Trophoblast cell (in vitro differentiated cells and primary cell): Measurements from ENCODE around the gene NDC80. TPM values are rescaled to one million over a fixed set of nuclear protein-coding genes. Genes with fewer than 3 reads are reported as not detected.
"Not testable (repeated sequence)": the region's sequence is repeated elsewhere in the genome, so short reads cannot be mapped to it uniquely, and the experiment has no call there.

Experiments used
- DNase-seq, 2 donors: peaks; one replicate each; pipeline ENCODE4 v3.0.0-alpha.2; 2016
- H2AFZ ChIP-seq: 2 replicates; pipeline ENCODE4 v1.6.1; 2013; ENCODE audit warnings: low read length, moderate library complexity, mild to moderate bottlenecking; ENCODE audit not compliant: insufficient read depth, poor library complexity
- H2AK5ac ChIP-seq: 2 replicates; pipeline ENCODE4 v1.6.1; 2013; ENCODE audit warnings: mild to moderate bottlenecking, low read length
- H2BK120ac ChIP-seq: 2 replicates; pipeline ENCODE4 v1.6.1; 2013; ENCODE audit warnings: low read length, mild to moderate bottlenecking, moderate library complexity; ENCODE audit not compliant: insufficient read depth, poor library complexity
- H2BK12ac ChIP-seq: 2 replicates; pipeline ENCODE4 v1.6.1; 2013; ENCODE audit warnings: mild to moderate bottlenecking, low read length, moderate library complexity
- H2BK5ac ChIP-seq: 2 replicates; pipeline ENCODE4 v1.6.1; 2013; ENCODE audit warnings: low read length, low read depth, moderate library complexity, mild to moderate bottlenecking; ENCODE audit not compliant: poor library complexity
- H3K14ac ChIP-seq: 2 replicates; pipeline ENCODE4 v1.6.1; 2013; ENCODE audit warnings: mild to moderate bottlenecking, low read length
- H3K18ac ChIP-seq: 2 replicates; pipeline ENCODE4 v1.6.1; 2013; ENCODE audit warnings: mild to moderate bottlenecking, low read length
- H3K23ac ChIP-seq: 2 replicates; pipeline ENCODE4 v1.6.1; 2013; ENCODE audit warnings: low read length
- H3K27ac ChIP-seq: 2 replicates; pipeline ENCODE4 v1.5.1; 2013; ENCODE audit warnings: low read depth, mild to moderate bottlenecking, inconsistent platforms, low read length, moderate library complexity
- H3K27me3 ChIP-seq: 2 replicates; pipeline ENCODE4 v1.6.1; 2013; ENCODE audit warnings: inconsistent platforms, mild to moderate bottlenecking, low read length, moderate library complexity; ENCODE audit not compliant: insufficient read depth
- H3K36me3 ChIP-seq, 2 experiments: 1 replicate in 1 of 2; 2 replicates in 1 of 2; pipeline ENCODE4 v1.6.1; 2013; ENCODE audit warnings: low read length in 2 of 2, mild to moderate bottlenecking in 2 of 2, moderate library complexity in 1 of 2; ENCODE audit not compliant: insufficient read depth in 2 of 2, control insufficient read depth in 1 of 2
- H3K4ac ChIP-seq: 2 replicates; pipeline ENCODE4 v1.6.1; 2013; ENCODE audit warnings: low read depth, mild to moderate bottlenecking, low read length, moderate library complexity
- H3K4me1 ChIP-seq, 2 experiments: 1 replicate in 1 of 2; 2 replicates in 1 of 2; pipeline ENCODE4 v1.6.1; 2013; ENCODE audit warnings: low read length in 2 of 2, mild to moderate bottlenecking in 2 of 2, moderate library complexity in 1 of 2; ENCODE audit not compliant: insufficient read depth in 2 of 2, control insufficient read depth in 1 of 2
- H3K4me2 ChIP-seq: 2 replicates; pipeline ENCODE4 v1.6.1; 2013; ENCODE audit warnings: inconsistent platforms, mild to moderate bottlenecking, low read length, moderate library complexity
- H3K4me3 ChIP-seq: 2 replicates; pipeline ENCODE4 v1.5.1; 2013; ENCODE audit warnings: mild to moderate bottlenecking, low read depth, low read length, inconsistent platforms
- H3K79me1 ChIP-seq: one replicate; pipeline ENCODE4 v1.6.1; 2013; ENCODE audit warnings: low read length
- H3K79me2 ChIP-seq: 2 replicates; pipeline ENCODE4 v1.6.1; 2013; ENCODE audit warnings: low read length, mild to moderate bottlenecking; ENCODE audit not compliant: control insufficient read depth, insufficient read depth, poor library complexity
- H3K9ac ChIP-seq: 2 replicates; pipeline ENCODE4 v1.6.1; 2013; ENCODE audit warnings: mild to moderate bottlenecking, low read length
- H3K9me3 ChIP-seq: 2 replicates; pipeline ENCODE4 v1.6.1; 2013; ENCODE audit warnings: low read depth, mild to moderate bottlenecking, control low read depth, inconsistent platforms, low read length; ENCODE audit not compliant: insufficient read depth
- H4K12ac ChIP-seq: 2 replicates; pipeline ENCODE4 v1.6.1; 2013; ENCODE audit warnings: low read depth, mild to moderate bottlenecking, low read length, moderate library complexity
- H4K8ac ChIP-seq: 2 replicates; pipeline ENCODE4 v1.6.1; 2013; ENCODE audit warnings: low read depth, mild to moderate bottlenecking, low read length, moderate library complexity
- H4K91ac ChIP-seq: one replicate; pipeline ENCODE4 v1.6.1; 2013; ENCODE audit warnings: low read depth, mild to moderate bottlenecking, low read length, moderate library complexity
- WGBS: extraction: QIAGEN DNeasy Blood & Tissue Kit; methylation state at CpG from one replicate; pipeline ENCODE4 v1.1.7; 2013; ENCODE audit warnings: missing lambda C conversion rate; ENCODE audit not compliant: insufficient read length, insufficient coverage; ENCODE audit errors: extremely low coverage; 5-methylcytosine and 5-hydroxymethylcytosine counted together
- polyA plus RNA-seq: library from polyadenylated mRNA; stranded (reverse); fragments of 200-250 nt; gene quantifications from 2 replicates; pipeline ENCODE4 v1.2.3, GENCODE V29; 2013

The NDC80 gene
- 20.3 and 21.3 TPM in 2 replicates for polyA plus RNA-seq

DNA sequence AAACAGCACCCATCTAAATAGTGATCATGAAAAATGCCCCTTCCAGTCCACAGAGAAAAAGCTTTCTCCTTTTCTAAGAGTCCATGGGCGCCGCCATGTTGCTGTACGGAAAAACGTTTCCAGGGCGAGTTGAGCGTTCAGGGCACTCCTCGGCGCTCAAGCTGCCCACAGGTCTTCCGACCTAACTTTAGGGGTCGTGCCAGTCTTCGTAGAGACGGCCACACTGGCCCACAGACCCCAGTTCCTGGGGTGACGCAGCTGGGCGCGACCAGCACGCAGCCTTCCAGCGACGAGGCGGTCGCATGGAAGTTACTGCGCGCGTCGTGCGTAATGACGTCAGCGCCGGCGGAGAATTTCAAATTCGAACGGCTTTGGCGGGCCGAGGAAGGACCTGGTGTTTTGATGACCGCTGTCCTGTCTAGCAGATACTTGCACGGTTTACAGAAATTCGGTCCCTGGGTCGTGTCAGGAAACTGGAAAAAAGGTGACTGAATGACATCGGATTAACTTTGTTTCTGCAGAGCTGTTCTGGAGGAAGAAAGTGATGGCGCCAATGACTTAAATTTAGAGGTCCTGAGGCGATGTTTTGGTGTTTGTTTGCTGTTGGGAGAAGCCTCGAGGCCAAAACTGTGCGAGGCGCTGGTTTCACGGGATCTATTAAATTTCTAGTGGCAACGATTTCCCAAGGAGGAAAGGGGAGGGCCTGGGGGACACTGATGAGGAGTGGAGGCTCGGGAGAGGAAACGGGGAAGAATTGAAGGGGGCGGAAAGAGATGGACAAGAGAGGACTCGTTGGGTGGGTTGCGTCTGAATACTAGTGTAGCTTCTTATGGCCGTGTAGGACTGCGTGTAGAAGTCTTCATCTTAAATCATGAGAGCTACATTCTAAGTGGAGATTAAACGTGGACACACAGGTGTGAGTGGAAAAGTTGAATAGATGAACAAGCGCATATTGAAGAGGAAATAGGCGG lies at the start of gene NDC80, which contains the start of gene METTL4:
TSS of gene NDC80 (plus strand) at position 358 of the 971 bp plus-strand sequence. CDS start 1,429 bp downstream, outside the sequence.
TSS of gene METTL4 (minus strand) at position 306 of the 971 bp plus-strand sequence. CDS start 4,289 bp downstream, outside the sequence.
- H3K27me3 ChIP-seq = no peaks in the 10 kb centered on the region
- no peak within 1 kb of the TSS for H2AK5ac ChIP-seq
- H3K23ac ChIP-seq = no peak within 1 kb of the TSS
- peak within 1 kb of the TSS; percentile 99 for H4K12ac ChIP-seq
- peak within 1 kb of the TSS; percentile 99 for H4K8ac ChIP-seq
- peak within 1 kb of the TSS; percentile 94 for H3K9ac ChIP-seq
- H3K14ac ChIP-seq = peak within 1 kb of the TSS; percentile 97
- H2AFZ ChIP-seq = peak within 1 kb of the TSS; percentile 98
- H3K4me1 ChIP-seq = peaks cover 2 to 4% of the 10 kb centered on the region in 2 experiments
- H4K91ac ChIP-seq = peak within 1 kb of the TSS; percentile 98
- H3K4me3 ChIP-seq = peak within 1 kb of the TSS; percentile 91
- peak within 1 kb of the TSS; percentile 99 for H2BK5ac ChIP-seq
- H3K4ac ChIP-seq = peak within 1 kb of the TSS; percentile 52
- H3K27ac ChIP-seq = peak within 1 kb of the TSS; percentile 95
- no peak within 1 kb of the TSS for H2BK12ac ChIP-seq
- no peaks in the 10 kb centered on the region for H3K9me3 ChIP-seq
- H3K79me1 ChIP-seq = peaks cover 9% of the 10 kb centered on the region
- peaks cover 8 to 10% of the 10 kb centered on the region in 2 experiments for H3K36me3 ChIP-seq
- peak within 1 kb of the TSS; percentile 81 for H3K4me2 ChIP-seq
- peak within 1 kb of the TSS; percentile 99 for H3K18ac ChIP-seq
- WGBS = no CpG with 5 or more reads among the region's 55 CpGs
- H3K79me2 ChIP-seq = peaks cover 9% of the 10 kb centered on the region
- H2BK120ac ChIP-seq = peak within 1 kb of the TSS; percentile 97
- DNase-seq = peak; percentile 87 to 96

DNA sequence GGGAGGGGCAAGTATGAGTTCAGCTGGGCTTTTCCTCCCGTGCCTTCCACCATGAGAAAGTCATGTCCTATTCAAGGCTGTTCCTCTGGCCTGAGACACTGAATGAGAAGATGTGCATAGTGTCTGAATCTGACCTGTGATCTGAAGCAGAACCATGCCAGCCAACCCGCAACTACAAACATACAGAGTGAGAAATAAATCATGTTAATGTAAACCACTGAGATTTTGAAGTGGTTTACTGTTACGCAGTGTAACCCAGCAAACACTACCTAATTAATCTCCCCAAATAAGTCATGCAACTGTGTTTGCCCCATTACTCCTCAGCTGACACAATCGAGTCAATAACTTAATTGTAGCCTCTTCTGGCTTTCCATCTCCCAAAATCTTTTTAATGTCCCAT lies 49.2 kb upstream of the NDC80 start:
- DNase-seq = no peak
- no CpG with 5 or more reads among the region's 4 CpGs for WGBS
- H3K23ac ChIP-seq = no peak overlapping the region

DNA sequence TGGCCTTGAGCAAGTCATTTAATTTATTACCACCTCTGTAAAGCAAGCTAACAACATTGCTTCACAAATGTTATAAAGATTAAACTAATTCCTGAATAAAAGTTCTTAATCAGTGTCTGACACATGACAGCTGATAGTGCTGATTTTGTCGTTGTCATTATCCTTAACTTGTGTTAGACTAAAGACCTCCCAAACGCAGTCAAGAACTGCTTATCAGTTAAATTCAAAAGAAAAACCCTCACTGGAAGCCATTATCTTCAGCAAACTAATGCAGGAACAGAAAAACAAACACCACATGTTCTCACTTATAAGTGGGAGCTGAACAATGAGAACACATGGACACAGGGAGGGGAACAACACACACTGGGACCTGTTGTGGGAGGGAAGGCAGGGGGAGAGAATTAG lies 46.6 kb upstream of the NDC80 start:
- not testable (repeated sequence) for H3K4me2 ChIP-seq, H3K4me3 ChIP-seq, H3K4ac ChIP-seq, H2BK5ac ChIP-seq, H3K18ac ChIP-seq, H3K79me1 ChIP-seq, H4K91ac ChIP-seq, H2AFZ ChIP-seq, H3K79me2 ChIP-seq, H3K14ac ChIP-seq, H3K27ac ChIP-seq, H2BK12ac ChIP-seq, H4K12ac ChIP-seq, H3K4me1 ChIP-seq, H2BK120ac ChIP-seq, H3K23ac ChIP-seq, H3K9ac ChIP-seq, DNase-seq, H3K36me3 ChIP-seq, H2AK5ac ChIP-seq, H3K9me3 ChIP-seq, H3K27me3 ChIP-seq, H4K8ac ChIP-seq
- WGBS = no CpG with 5 or more reads among the region's 2 CpGs

More for the DNA sequence above, 49.2 kb upstream of the NDC80 start:
- Histone ChIP-seq H3K18ac (no peak overlapping the region), H2BK12ac (no peak overlapping the region), H3K9me3 (no peaks in the 10 kb centered on the region), H4K91ac (no peak overlapping the region), H4K12ac (no peak overlapping the region), H4K8ac (no peak overlapping the region), H3K36me3 (no peaks in the 10 kb centered on the region), H3K4ac (no peak overlapping the region), H3K9ac (no peak overlapping the region), H3K4me3 (no peak overlapping the region), H2AK5ac (no peak overlapping the region), H3K27ac (no peak overlapping the region), H2BK5ac (no peak overlapping the region), H3K79me2 (no peaks in the 10 kb centered on the region), H2BK120ac (no peak overlapping the region), H3K79me1 (no peaks in the 10 kb centered on the region), H3K4me2 (no peak overlapping the region), H3K14ac (no peak overlapping the region), H3K4me1 (no peaks in the 10 kb centered on the region), H3K27me3 (no peaks in the 10 kb centered on the region), H2AFZ (no peak overlapping the region)

DNA sequence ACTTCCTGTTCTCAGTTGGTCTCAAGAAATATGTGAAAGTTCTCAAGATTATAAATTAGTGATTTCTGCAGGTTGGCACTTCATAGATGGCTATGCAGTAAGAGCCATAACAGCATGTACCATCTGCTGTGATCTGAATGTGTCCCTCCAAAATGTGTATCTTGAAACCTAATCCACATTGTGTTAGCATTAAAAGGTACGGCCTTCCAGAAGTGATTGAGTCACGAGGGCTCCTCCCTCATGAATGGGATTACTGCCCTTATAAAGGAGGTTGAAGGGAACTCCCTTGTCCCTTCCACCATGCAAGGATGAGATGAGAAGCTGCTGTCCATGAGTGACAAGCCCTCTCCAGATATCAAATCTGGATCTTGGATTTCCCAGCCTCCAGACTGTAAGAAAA lies 45.0 kb upstream of the NDC80 start:
- no peaks in the 10 kb centered on the region for H3K79me1 ChIP-seq
- no peaks in the 10 kb centered on the region for H3K36me3 ChIP-seq
- H3K18ac ChIP-seq = no peak overlapping the region
- no peak overlapping the region for H2AFZ ChIP-seq
- H4K12ac ChIP-seq = no peak overlapping the region
- H3K27ac ChIP-seq = no peak overlapping the region
- H3K4ac ChIP-seq = no peak overlapping the region
- no peak overlapping the region for H3K9ac ChIP-seq
- no peak overlapping the region for H3K4me2 ChIP-seq
- H2AK5ac ChIP-seq = no peak overlapping the region
- no peak overlapping the region for H2BK120ac ChIP-seq
- H3K14ac ChIP-seq = no peak overlapping the region
- H2BK5ac ChIP-seq = no peak overlapping the region
- H3K79me2 ChIP-seq = no peaks in the 10 kb centered on the region
- DNase-seq = no peak
- no peak overlapping the region for H4K8ac ChIP-seq
- no peak overlapping the region for H3K4me3 ChIP-seq
- peaks cover 2 to 4% of the 10 kb centered on the region in 2 experiments for H3K4me1 ChIP-seq
- no peaks in the 10 kb centered on the region for H3K9me3 ChIP-seq
- no peak overlapping the region for H3K23ac ChIP-seq
- H4K91ac ChIP-seq = no peak overlapping the region
- no CpG with 5 or more reads among the region's 2 CpGs for WGBS
- no peaks in the 10 kb centered on the region for H3K27me3 ChIP-seq
- H2BK12ac ChIP-seq = no peak overlapping the region
